Esophagus muscularis mucosa (tissue), 4 donors: Measurements from ENCODE around the gene PTX4. TPM values are rescaled to one million over a fixed set of nuclear protein-coding genes. Genes with fewer than 3 reads are reported as not detected.

Experiments
- DNase-seq: peaks from one replicate; pipeline ENCODE4 v3.0.0-alpha.2; 2017; ENCODE audit errors: extremely low spot score
- H3K27ac ChIP-seq, 4 donors: fragments of 200-600 bp; sonication (generic); replicated peaks in 1 of 4; 1 replicate in 3 of 4; 2 replicates in 1 of 4; pipeline ENCODE4 v1.5.1; 2016 to 2019; ENCODE audit warnings: mild to moderate bottlenecking in 1 of 4
- H3K27me3 ChIP-seq, 4 donors: fragments of 200-600 bp; sonication (generic); one replicate each; pipeline versions ENCODE4 v1.5.1 to v1.6.0; 2016 to 2019
- H3K36me3 ChIP-seq, 4 donors: fragments of 200-600 bp; sonication (generic); one replicate each; pipeline ENCODE4 v1.5.1; 2016 to 2019
- H3K4me1 ChIP-seq, 4 donors: fragments of 200-600 bp; sonication (generic); one replicate each; pipeline ENCODE4 v1.5.1; 2016 to 2019
- H3K4me3 ChIP-seq, 4 donors: fragments of 200-600 bp; sonication (generic); 1 replicate in 2 of 4; 2 replicates in 2 of 4; pipeline ENCODE4 v1.5.1; 2016 to 2019; ENCODE audit warnings: mild to moderate bottlenecking in 4 of 4, moderate library complexity in 1 of 4
- H3K9me3 ChIP-seq, 4 donors: fragments of 200-600 bp; sonication (generic); 1 replicate in 3 of 4; 2 replicates in 1 of 4; pipeline ENCODE4 v1.5.1; 2016 to 2019
- CTCF ChIP-seq, 3 experiments: fragments of 200-600 bp in 2 of 3; fragments of 450-650 bp in 1 of 3; sonication (generic) in 2 of 3; IDR thresholded peaks; one replicate each; pipeline ENCODE4 v1.5.1; 2017 to 2019; ENCODE audit warnings: antibody characterized with exemption in 3 of 3, mild to moderate bottlenecking in 2 of 3, moderate library complexity in 1 of 3
- EP300 ChIP-seq: sonication (generic); formaldehyde crosslinking; IDR thresholded peaks from one replicate; pipeline ENCODE4 v1.6.1; 2017; ENCODE audit warnings: antibody characterized with exemption
- POLR2A ChIP-seq: fragments of 450-650 bp; IDR thresholded peaks from one replicate; pipeline ENCODE4 v1.6.1; 2017; ENCODE audit warnings: antibody characterized with exemption, moderate library complexity, mild to moderate bottlenecking, low read depth
- POLR2AphosphoS5 ChIP-seq, 2 donors: sonication (generic); formaldehyde crosslinking; IDR thresholded peaks; one replicate each; pipeline ENCODE4 v1.6.1; 2017; ENCODE audit warnings: antibody characterized with exemption in 2 of 2
- WGBS: methylation state at CpG from one replicate; pipeline ENCODE4 v1.1.5; 2018; 5-methylcytosine and 5-hydroxymethylcytosine counted together
- intact Hi-C: fragments of 100-400 bp; cut with DNase I; formaldehyde crosslinking; loops from one replicate; pipeline ENCODE4 v1.15.1; 2023
- total RNA-seq, 4 donors: library from RNA; depleted of rRNA; stranded (reverse); fragments of >200 nt; gene quantifications; one replicate each; pipeline versions ENCODE4 v1.1.0 to v1.2.1, GENCODE V29; 2016

Gene PTX4
- total RNA-seq, 4 donors from 2014 or later = 0.39 to 0.75 (median 0.66) TPM; not detected in 1

DNA sequence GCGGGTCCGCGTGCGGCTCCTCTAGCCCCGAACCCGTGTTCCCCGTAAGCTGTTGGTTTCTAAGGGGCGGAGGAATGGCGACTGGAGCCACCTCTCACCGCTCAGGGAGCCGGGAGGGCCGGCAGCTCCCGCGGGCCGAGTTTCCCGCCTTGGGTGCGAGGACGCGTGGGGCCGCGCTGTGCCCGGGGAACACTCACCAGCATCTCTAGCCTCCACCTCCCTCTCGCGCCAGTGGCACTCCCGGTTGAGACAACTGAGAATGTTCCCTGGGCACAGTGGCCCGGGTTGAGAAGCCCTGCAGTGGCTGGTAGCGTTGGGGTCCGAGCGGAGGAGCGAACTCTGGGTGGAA lies 5.0 kb upstream of the PTX4 start:
- Histone ChIP-seq H3K27me3 (no peaks in the 10 kb centered on the region), H3K36me3 (peaks cover 17 to 43% (median 40%) of the 10 kb centered on the region in 4 donors), H3K9me3 (no peaks in the 10 kb centered on the region), H3K27ac (peak overlapping the region; percentile 84 to 92 (median 88)), H3K4me3 (peak overlapping the region; percentile 81 to 89 (median 84)), H3K4me1 (peaks cover 24 to 34% (median 31%) of the 10 kb centered on the region in 4 donors)
- no peak for DNase-seq
- intact Hi-C loops = loop anchor here (5.0 kb wide), 2 partner anchors 74 to 119 kb away; partner anchors contain the start of genes CRAMP1 and IFT140
- WGBS = no CpG with 5 or more reads among the region's 30 CpGs
- TF ChIP-seq CTCF (IDR thresholded peaks at IDR 0.05) (no peak), EP300 (no peak), POLR2AphosphoS5 (IDR thresholded peaks at IDR 0.05) (no peak), POLR2A (no peak)

DNA sequence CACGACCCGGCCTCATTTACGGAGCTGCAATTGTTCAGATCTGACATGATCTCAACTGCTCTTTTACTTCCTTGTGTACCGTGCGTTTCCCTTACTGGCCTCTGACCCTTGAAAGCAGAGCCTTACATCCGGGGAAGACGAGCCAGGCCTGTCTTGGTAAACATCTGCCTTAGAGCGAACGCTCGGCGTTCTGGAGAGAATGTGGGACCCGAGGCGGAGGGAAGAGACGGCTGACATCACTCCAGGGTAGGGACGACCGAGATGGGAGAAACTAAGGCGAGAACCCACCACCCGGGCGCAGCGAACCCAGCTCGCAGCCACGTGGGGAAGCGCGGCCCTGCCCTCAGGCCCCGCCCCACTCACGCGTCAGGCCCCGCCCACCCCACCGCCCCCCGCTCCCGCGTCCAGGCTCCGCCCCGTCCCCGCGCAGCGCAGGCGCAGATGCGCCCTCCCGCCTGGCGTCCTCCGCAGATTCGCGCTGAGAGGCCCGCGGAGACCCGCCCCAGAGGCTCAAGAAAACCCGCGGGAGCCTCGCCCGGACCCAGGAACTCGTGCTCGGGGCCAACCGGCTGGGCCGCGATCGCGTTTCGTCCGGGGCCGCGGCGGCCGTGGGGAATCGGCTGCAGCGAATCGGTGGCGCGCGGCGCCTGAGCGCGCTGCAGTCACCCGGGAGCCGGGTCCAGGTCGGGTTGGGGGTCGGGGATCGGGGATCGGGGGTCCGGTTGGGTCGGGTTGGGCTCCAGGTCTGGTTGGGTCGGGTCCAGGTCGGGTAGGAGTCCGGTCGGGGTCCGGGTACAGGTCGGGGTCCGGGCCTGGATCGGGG lies 4.4 kb upstream of the PTX4 start, which contains the start of gene TELO2:
Gene TELO2 (plus strand): TSS at position 438 of the 823 bp plus-strand sequence. CDS start 922 bp downstream, outside the sequence.
- H3K27me3 ChIP-seq = no peaks in the 10 kb centered on the region
- intact Hi-C loops = loop anchor here (5.0 kb wide), 2 partner anchors 74 to 119 kb away; partner anchors contain the start of genes CRAMP1 and IFT140
- WGBS = 9% methylated on average over 13 of the region's 89 CpGs
- H3K27ac ChIP-seq = peak within 1 kb of the TSS; percentile 84 to 92 (median 88)
- DNase-seq = peak; percentile 94
- TF ChIP-seq EP300 (no peak), POLR2AphosphoS5 (IDR thresholded peaks at IDR 0.05) (peak; percentile 60 to 76)
- peaks cover 24 to 34% (median 31%) of the 10 kb centered on the region in 4 donors for H3K4me1 ChIP-seq
- H3K36me3 ChIP-seq = peaks cover 17 to 37% (median 35%) of the 10 kb centered on the region in 4 donors
- H3K9me3 ChIP-seq = no peaks in the 10 kb centered on the region
- H3K4me3 ChIP-seq = peak within 1 kb of the TSS; percentile 81 to 89 (median 84)

DNA sequence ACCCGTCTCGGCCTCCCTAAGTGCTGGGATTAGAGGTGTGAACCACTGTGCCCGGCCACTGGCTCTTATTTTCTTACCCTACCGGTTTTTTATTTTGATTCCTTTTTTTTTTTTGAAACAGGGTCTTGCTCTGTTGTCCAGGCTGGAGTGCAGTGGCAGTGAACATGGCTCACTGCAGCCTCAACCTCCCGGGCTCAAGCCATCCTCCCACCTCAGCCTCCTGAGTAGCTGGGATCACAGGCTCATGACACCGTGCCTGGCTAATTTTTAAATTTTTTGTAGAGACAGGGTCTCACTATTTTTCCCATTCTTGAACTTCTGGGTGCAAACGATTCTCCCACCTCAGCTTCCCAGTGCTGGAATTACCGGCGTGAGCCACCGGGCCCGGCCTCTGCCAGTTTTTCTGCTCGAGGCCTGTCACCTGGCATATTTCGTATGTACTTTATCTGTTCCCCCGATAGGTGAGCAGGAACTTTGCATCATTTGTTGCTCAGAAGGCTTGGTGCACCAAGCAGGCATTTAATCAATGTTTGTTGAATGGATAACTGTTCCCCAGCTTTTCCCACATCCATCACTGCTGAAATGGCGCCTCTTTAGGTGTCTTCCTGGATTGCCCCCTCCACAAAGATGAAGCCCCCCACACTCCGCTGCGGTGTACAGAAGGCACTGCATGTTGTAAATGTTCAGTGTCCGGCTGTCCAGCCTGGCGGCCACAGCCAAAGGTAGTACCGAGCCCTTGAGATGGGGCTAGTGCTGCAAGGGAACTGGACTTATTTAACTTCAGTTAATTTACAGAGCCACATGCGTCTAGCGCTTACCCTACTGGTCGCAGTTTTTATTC lies 3.6 kb upstream of the PTX4 start:
- WGBS = 85% methylated on average over 21 of the region's 23 CpGs
- Histone ChIP-seq H3K9me3 (no peaks in the 10 kb centered on the region), H3K4me3 (peak overlapping the region; percentile 81 to 89 (median 84)), H3K4me1 (peaks cover 24 to 34% (median 31%) of the 10 kb centered on the region in 4 donors), H3K36me3 (peaks cover 15 to 29% (median 26%) of the 10 kb centered on the region in 4 donors), H3K27ac (peak overlapping the region; percentile 84 to 92 (median 88)), H3K27me3 (no peaks in the 10 kb centered on the region)
- intact Hi-C loops = loop anchor here (5.0 kb wide), 2 partner anchors 75 to 120 kb away; partner anchors contain the start of genes CRAMP1 and IFT140
- no peak for DNase-seq
- TF ChIP-seq CTCF (IDR thresholded peaks at IDR 0.05) = no peak
- TF ChIP-seq EP300 = no peak
- TF ChIP-seq POLR2AphosphoS5 (IDR thresholded peaks at IDR 0.05) = no peak
- no peak for TF ChIP-seq POLR2A

DNA sequence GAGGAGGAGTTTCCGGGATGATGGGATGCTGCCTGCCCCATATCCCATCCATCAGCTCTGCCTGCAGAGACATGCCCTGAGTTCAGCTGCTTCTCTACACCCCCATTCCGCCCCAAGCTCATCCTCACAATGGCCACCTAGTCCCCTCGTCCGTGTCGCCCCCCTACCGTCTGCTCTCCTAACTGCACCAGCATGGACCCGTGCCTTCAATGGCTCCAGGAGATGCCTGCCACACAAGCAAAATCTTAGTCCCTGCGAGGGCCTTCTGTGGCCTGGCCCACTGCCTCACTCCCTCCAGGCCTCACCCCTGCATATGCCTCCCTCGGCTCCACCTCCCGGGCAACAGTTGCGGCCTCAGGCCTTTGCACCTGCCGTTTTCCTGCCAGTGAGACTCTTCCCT lies 2.6 kb upstream of the PTX4 start:
- H3K27ac ChIP-seq = no peak overlapping the region
- peaks cover 9 to 19% (median 17%) of the 10 kb centered on the region in 4 donors for H3K36me3 ChIP-seq
- no peak overlapping the region for H3K4me3 ChIP-seq
- WGBS = 93% methylated on average over 12 of the region's 12 CpGs
- H3K9me3 ChIP-seq = no peaks in the 10 kb centered on the region
- TF ChIP-seq POLR2AphosphoS5 (IDR thresholded peaks at IDR 0.05) (no peak), POLR2A (no peak), CTCF (IDR thresholded peaks at IDR 0.05) (no peak), EP300 (no peak)
- DNase-seq = no peak
- intact Hi-C loops = loop anchor here (5.0 kb wide), 2 partner anchors 76 to 121 kb away; partner anchors contain the start of genes CRAMP1 and IFT140
- peaks cover 24 to 34% (median 31%) of the 10 kb centered on the region in 4 donors for H3K4me1 ChIP-seq
- no peaks in the 10 kb centered on the region for H3K27me3 ChIP-seq
